Loucy (cell line): Measurements from ENCODE around the gene LAMC1.

Experiments used
- H2AFZ ChIP-seq: fragments of 200-600 bp; sonication (generic); 2 replicates; pipeline ENCODE4 v1.6.0; 2016; ENCODE audit warnings: antibody characterized with exemption, mild to moderate bottlenecking, low read length, moderate library complexity
- H3F3A ChIP-seq: fragments of 200-600 bp; 2 replicates; pipeline ENCODE4 v1.6.0; 2016; ENCODE audit warnings: antibody characterized with exemption, low read depth, mild to moderate bottlenecking
- H3K27me3 ChIP-seq: fragments of 200-600 bp; sonication (generic); 2 replicates; pipeline ENCODE4 v1.6.1; 2014; ENCODE audit warnings: low read length, mild to moderate bottlenecking; ENCODE audit not compliant: insufficient read depth, poor library complexity, severe bottlenecking
- H3K36me3 ChIP-seq: fragments of 200-600 bp; sonication (generic); 2 replicates; pipeline ENCODE4 v1.6.1; 2016; ENCODE audit warnings: low read length; ENCODE audit not compliant: insufficient read depth
- H3K4me1 ChIP-seq: fragments of 200-600 bp; sonication (generic); 2 replicates; pipeline ENCODE4 v1.5.1; 2014; ENCODE audit warnings: low read length, mild to moderate bottlenecking; ENCODE audit not compliant: insufficient read depth, poor library complexity, severe bottlenecking
- H3K4me2 ChIP-seq: fragments of 200-600 bp; sonication (generic); 2 replicates; pipeline ENCODE4 v1.6.0; 2014; ENCODE audit warnings: antibody characterized with exemption, low read length, low read depth, mild to moderate bottlenecking; ENCODE audit not compliant: poor library complexity, severe bottlenecking
- H3K4me3 ChIP-seq: fragments of 200-600 bp; sonication (generic); 2 replicates; pipeline ENCODE4 v1.5.1; 2014; ENCODE audit warnings: low read length, mild to moderate bottlenecking, mixed read lengths; ENCODE audit not compliant: poor library complexity, severe bottlenecking
- H3K79me2 ChIP-seq: fragments of 200-600 bp; sonication (generic); 2 replicates; pipeline ENCODE4 v1.6.1; 2014; ENCODE audit warnings: low read length; ENCODE audit not compliant: insufficient read depth
- H3K9ac ChIP-seq: fragments of 200-600 bp; sonication (generic); 2 replicates; pipeline ENCODE4 v1.6.0; 2014; ENCODE audit warnings: mild to moderate bottlenecking, low read depth, low read length, moderate library complexity; ENCODE audit not compliant: poor library complexity, severe bottlenecking
- H3K9me2 ChIP-seq: fragments of 200-600 bp; sonication (generic); replicated peaks from 2 replicates; pipeline ENCODE4 v1.6.1; 2016; ENCODE audit warnings: low read depth, low read length, mixed read lengths
- H3K9me3 ChIP-seq: fragments of 200-600 bp; sonication (generic); 2 replicates; pipeline ENCODE4 v1.6.1; 2014; ENCODE audit warnings: mild to moderate bottlenecking, antibody characterized with exemption, low read length, low read depth; ENCODE audit not compliant: insufficient read depth
- H4K20me1 ChIP-seq: fragments of 200-600 bp; sonication (generic); 2 replicates; pipeline ENCODE4 v1.6.0; 2014; ENCODE audit warnings: antibody characterized with exemption, low read length, mild to moderate bottlenecking; ENCODE audit not compliant: insufficient read depth, poor library complexity, severe bottlenecking
- CTCF ChIP-seq: fragments of 200-600 bp; sonication (generic); conservative IDR thresholded peaks from 2 replicates; pipeline ENCODE4 v1.5.1; 2014; ENCODE audit warnings: mild to moderate bottlenecking, antibody characterized with exemption, low read length
- EZH2phosphoT487 ChIP-seq: fragments of 200-600 bp; IDR thresholded peaks from 2 replicates; pipeline ENCODE4 v1.6.1; 2018; ENCODE audit warnings: antibody characterized with exemption, mild to moderate bottlenecking, moderate library complexity, borderline replicate concordance

LAMC1 gene

DNA sequence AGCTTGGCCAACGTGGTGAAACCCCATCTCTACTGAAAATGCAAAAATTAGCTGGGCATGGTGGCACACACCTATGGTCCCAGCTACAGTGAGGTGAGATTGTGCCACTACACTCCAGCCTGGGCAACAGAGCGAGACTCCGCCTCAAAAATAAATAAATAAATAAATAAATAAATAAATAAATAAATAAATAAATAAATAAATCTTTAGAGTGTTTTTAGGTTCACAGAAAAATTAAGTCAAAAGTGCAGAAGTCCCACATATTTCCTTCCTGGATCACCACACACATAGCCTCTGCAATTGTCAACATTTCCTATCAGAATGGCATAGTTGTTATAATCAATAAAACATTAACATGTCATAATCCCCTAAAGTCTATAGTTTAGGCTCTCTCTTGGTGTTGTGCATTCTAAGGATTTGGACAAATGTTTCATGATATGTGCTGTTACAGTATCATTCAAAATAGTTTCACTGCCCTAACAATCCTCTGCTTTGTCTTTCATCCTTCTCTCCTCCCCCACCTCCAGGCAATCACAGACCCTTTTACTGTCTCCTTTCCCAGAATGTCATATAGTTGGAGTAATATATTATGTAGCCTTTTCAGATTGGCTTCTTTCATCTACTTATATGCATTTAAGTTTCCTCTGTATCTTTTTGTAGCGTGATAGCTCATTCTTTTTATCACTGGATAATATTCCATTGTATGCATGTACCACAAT is 58.3 kb downstream of the LAMC1 start:
- Histone ChIP-seq H3K36me3 (no peaks in the 10 kb centered on the region), H3K9ac (no peak overlapping the region), H2AFZ (no peak overlapping the region), H3F3A (no peaks in the 10 kb centered on the region), H3K4me3 (no peak overlapping the region), H3K79me2 (no peaks in the 10 kb centered on the region), H3K4me2 (no peak overlapping the region), H3K4me1 (no peaks in the 10 kb centered on the region), H3K27me3 (no peaks in the 10 kb centered on the region), H4K20me1 (no peaks in the 10 kb centered on the region), H3K9me2 (no peaks in the 10 kb centered on the region), H3K9me3 (no peaks in the 10 kb centered on the region)
- TF ChIP-seq EZH2phosphoT487: no peak
- no peak for TF ChIP-seq CTCF

GRCh38 chr1:183082650-183083049 is 59.4 kb downstream of the LAMC1 start:
- no peaks in the 10 kb centered on the region for H4K20me1 ChIP-seq
- H3K9me2 ChIP-seq: no peaks in the 10 kb centered on the region
- H3K27me3 ChIP-seq: no peaks in the 10 kb centered on the region
- no peak for TF ChIP-seq CTCF
- TF ChIP-seq EZH2phosphoT487: no peak
- H3K36me3 ChIP-seq: no peaks in the 10 kb centered on the region
- no peaks in the 10 kb centered on the region for H3K9me3 ChIP-seq
- no peak overlapping the region for H3K4me2 ChIP-seq
- no peak overlapping the region for H2AFZ ChIP-seq
- no peak overlapping the region for H3K4me3 ChIP-seq
- H3K9ac ChIP-seq: no peak overlapping the region
- H3F3A ChIP-seq: no peaks in the 10 kb centered on the region
- H3K79me2 ChIP-seq: no peaks in the 10 kb centered on the region
- H3K4me1 ChIP-seq: no peaks in the 10 kb centered on the region

GRCh38 chr1:183087001-183087400 is 63.8 kb downstream of the LAMC1 start:
- H3K4me1 ChIP-seq: peaks cover 4% of the 10 kb centered on the region
- no peaks in the 10 kb centered on the region for H3K36me3 ChIP-seq
- H3K27me3 ChIP-seq: no peaks in the 10 kb centered on the region
- H3K79me2 ChIP-seq: no peaks in the 10 kb centered on the region
- TF ChIP-seq EZH2phosphoT487 (no peak), CTCF (no peak)
- H3K4me3 ChIP-seq: no peak overlapping the region
- no peaks in the 10 kb centered on the region for H4K20me1 ChIP-seq
- H2AFZ ChIP-seq: no peak overlapping the region
- H3K9me2 ChIP-seq: no peaks in the 10 kb centered on the region
- no peaks in the 10 kb centered on the region for H3F3A ChIP-seq
- no peaks in the 10 kb centered on the region for H3K9me3 ChIP-seq
- no peak overlapping the region for H3K9ac ChIP-seq
- H3K4me2 ChIP-seq: no peak overlapping the region
